HG03095 (cell line): ENCODE results near the gene KBTBD13.

Experiments
- ATAC-seq: cut with Tn5 transposase; IDR thresholded peaks from one replicate; pipeline ENCODE4 v1.9.1; 2021; ENCODE audit warnings: moderate library complexity; ENCODE audit not compliant: unreplicated experiment

Gene KBTBD13

GRCh38 chr15:65076486-65077290 lies at the start of gene KBTBD13:
Gene KBTBD13 (plus strand): TSS chr15:65076746. CDS start chr15:65076816, 70 bp downstream.
- ATAC-seq: no peak

DNA sequence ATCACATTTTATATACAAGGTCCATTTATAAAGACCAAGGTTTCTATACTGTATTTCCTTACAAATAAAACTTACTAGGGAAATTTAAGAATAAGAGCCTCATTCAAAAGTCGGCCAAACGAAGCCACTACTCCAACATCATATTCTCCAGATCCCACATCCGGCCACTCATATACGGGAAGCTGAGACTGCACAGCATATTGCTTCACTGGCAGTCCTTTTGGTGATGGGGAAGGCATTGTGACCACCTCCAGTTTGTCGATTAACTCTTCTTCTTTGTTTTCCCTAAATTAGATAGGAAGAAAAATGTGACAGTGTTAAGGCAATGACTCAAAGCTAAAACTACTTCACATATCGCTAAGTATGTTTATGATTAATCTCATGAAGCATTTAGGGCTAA lies 49.8 kb upstream of the KBTBD13 start:
- ATAC-seq: no peak

DNA sequence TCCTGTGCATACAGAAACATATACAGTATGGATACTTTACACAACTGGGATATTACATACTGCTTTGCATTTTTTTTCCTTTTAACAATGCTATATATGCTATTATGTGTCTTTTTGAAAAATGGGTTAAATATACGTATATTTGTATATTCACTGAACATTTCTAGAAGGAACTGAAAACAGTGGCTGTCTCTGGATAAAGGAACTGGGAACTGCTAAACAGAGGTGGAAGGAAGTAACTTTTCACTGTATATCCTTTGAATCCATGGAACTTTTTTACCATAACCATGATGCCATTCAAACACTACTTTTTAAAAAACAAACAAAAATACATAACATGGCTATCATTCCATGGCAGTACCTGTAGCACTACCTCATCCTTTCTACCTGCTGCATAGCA lies 49.0 kb upstream of the KBTBD13 start:
- ATAC-seq: no peak

DNA sequence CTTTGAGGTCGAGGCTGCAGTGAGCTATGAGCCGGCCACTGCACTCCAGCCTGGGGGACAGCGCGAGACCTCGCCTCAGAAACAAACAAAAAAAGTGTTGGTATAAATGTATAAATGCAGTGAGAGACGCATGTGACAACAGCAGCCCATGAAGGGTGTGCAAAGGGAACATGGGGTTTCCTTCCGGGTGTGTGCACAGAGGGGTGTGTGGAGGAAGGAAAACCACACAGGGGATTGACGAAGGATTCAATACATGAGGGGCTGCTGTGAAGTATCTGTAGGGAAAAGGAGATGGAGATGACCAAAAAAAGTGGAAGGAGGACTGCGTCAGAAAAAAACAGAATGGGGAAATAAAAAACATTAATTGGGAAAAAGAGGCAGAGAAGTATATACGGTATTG lies 48.2 kb upstream of the KBTBD13 start:
- no peak for ATAC-seq

- peak; percentile 62 for ATAC-seq
Observed at GRCh38 chr15:65028921-65029735, 47.4 kb upstream of the KBTBD13 start, which contains the start of gene MTFMT. Gene MTFMT (minus strand): TSS chr15:65029639. CDS start chr15:65029613, 26 bp downstream.

DNA sequence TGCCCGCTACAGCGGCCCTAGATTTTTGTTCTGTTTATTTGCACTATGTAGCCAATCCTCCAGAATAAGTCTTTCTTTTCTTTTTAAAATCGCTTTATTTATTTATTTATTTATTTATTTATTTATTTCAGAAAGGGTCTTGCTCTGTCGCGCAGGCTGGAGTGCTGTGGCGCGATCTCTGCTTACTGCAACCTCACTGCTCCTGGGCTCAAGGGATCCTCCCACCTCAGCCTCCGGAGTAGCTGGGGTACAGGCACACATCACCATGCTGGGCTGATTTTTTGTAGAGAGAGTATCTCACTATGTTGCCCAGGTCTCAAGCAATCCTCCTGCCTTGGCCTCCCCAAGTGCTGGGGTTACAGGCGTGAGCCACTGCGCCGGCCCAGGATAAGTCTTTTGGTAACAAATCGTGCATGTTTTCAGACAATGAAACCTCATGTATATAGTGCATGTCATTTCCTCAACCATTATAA lies 46.8 kb upstream of the KBTBD13 start:
- ATAC-seq: no peak

- ATAC-seq: no peak
Observed at GRCh38 chr15:65032801-65033537, 43.6 kb upstream of the KBTBD13 start.

- ATAC-seq: no peak
Observed at GRCh38 chr15:65033659-65034269, 42.8 kb upstream of the KBTBD13 start.

DNA sequence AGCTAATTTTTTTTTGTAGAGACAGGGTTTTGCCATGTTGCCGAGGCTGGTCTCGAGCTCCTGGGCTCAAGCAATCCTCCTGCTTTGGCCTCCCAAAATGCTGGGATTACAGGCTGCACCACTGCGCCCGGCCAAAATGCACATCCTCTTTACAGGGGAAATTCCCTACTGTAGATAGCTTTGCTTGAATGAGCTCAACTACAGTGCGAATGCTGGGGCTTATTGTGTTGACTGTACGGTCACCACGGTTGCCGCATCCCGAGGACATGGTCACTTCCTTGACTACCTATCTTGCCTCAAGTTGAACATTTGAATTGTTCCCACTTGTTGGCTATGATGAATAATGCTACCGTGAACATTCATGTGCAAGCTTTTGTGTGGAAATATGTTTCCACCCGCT lies 41.8 kb upstream of the KBTBD13 start:
- ATAC-seq: no peak

DNA sequence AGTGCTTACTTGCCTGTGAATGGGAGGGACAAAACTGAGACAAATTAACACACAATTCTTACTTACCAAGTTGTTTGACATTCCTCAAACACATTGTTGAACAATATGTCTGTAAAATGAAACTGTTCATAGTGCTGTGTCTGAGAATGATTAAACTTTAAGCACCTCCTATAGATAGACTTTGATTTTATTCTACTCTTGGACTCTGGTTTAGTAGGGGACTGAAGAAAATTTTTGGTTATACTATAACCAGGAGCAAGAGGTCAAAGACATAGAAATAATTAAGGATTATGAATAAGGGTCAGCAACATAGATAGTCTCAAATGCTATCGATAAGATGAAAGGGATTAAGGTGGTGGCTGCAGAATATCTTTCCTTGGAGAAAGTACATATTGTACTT lies 39.2 kb upstream of the KBTBD13 start:
- no peak for ATAC-seq

DNA sequence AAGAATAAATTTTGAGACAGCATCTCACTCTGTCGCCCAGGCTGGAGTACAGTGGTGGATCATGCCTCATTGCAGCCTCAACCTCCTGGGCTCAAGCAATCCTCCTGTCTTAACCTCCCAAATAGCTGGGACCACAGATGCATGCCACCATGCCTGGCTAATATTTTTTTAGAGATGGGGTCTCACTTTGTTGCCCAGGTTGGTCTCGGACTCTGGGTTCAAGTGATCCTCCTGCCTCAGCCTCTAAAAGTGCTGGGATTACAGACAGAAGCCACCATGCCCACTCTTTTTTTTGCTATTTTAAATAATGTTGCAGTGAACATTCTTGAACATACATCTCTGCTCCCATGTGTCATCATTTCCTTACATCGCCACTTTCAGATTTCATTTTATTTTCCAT lies 38.1 kb upstream of the KBTBD13 start:
- no peak for ATAC-seq

DNA sequence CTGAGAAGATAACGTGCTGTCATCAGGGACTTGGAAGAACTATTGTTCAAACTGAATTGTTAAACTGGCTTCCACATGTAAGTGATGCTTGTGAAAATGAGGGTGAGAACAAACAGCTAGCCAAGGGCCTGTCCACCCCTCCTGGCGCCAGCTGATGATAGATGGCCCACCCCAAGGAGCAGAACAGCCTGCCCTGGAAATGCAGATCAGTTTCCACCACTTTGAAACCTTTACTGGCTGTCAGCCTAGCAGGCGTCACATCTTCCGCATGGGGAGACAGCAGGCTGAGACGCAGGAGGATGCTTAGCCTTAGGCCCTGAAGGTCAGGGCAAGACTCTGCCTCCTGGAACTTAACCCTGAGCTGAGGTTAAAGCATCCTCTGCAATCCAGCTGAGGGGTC lies 37.7 kb upstream of the KBTBD13 start:
- no peak for ATAC-seq

GRCh38 chr15:65040461-65040860 lies 36.1 kb upstream of the KBTBD13 start:
- no peak for ATAC-seq

DNA sequence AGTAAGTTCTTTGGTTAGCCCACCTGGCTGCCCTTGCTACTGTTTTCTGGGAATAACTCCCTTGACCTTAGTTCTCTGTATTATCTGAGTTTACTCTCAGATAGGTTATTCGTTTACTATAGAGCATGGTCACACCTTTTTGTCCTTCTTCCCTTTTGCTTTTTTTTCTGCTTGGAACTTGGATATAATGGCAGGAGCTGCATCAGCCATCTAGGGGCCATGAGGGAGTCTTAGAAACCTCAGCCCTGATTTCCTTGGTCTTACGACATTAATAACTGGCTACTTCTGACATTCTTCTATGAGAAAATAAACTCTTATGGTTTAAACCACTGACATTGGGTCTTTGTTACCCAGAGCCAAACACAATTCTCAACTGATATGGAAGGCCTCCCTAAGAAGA lies 34.8 kb upstream of the KBTBD13 start:
- ATAC-seq: no peak

DNA sequence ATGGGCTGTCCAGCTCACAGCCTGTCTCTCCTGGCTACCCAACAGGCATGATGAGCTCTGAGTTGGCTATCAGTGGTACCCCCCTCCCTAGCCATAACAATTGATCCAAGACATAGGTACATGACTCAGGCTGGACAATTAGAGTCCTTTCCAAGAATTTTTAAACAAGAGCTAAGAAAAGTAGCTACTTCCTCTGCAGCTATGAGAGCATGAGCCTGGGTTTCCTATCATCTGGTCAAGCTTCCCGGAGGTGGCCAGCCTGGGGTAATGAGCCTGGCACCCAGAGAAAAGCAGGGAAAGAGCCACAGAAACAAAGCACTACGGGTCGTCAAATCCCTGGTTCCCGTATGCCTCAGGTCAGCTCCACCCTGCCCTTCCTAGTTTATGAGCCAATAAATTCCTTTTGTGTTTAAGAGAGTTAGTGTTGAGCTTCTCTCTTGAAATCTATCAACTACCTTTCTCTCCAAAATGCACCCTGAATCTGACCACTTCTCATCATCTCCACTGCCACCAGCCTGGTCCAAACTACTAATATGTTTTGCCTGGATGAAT lies 33.7 kb upstream of the KBTBD13 start:
- no peak for ATAC-seq

DNA sequence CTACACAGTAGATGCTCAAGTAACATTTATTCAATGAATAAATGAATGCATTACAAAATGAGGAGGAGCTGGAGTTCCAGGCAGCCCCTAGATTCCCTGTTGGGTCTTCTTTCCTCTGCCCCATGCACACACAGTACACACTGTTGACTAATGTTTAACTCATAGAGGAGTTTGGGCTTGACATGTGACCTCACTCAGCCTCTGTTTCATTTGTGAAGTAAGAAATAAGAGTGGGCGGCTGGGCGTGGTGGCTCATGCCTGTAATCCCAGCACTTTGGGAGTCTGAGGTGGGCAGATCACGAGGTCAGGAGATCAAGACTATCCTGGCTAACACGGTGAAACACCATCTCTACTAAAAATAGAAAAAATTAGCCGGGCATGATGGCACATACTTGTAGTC lies 32.3 kb upstream of the KBTBD13 start:
- ATAC-seq: peak; percentile 59

DNA sequence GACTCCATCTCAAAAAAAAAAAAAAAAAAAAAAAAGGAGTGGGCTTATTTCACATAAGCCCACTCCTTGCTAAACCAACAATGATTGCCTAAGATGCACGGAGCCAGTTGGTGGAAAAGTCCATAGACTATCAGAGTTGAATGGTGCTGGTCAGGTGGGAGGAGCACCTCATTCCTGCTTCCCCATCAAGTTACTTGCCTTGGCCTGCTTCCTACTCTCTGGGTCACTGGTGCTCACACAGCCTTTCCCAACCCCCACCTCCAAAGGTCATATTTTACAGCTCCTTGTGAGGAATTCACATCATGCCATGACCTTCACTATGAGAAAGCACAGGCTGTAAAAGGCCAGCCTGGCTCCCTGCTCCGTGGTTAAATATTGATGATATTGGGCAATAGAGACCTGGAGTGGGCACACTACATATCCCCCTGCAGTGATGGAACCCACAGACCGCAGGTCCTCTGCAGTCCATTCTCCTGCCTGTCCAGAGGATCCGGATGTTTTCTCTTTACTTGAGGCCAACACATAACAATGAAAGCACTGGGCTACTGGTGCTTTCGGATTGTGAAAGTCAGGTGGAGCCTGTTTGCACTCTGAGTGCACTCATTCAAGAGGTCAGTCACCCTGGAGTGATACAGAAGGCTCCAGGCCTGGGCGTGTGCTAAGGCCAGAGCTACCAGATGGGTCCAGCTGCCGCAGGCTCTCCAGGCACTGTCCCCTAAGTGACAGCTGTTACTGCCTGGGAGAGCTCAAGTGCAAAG lies 31.6 kb upstream of the KBTBD13 start, which contains the start of gene SLC51B:
Gene SLC51B (plus strand): TSS at position 664 of the 758 bp plus-strand sequence. CDS start 4,618 bp downstream, outside the sequence.
- no peak for ATAC-seq

GRCh38 chr15:65048241-65048640 lies 28.3 kb upstream of the KBTBD13 start:
- ATAC-seq: no peak

- peak; percentile 80 for ATAC-seq
Observed at GRCh38 chr15:65049418-65049840, 27.1 kb upstream of the KBTBD13 start.

DNA sequence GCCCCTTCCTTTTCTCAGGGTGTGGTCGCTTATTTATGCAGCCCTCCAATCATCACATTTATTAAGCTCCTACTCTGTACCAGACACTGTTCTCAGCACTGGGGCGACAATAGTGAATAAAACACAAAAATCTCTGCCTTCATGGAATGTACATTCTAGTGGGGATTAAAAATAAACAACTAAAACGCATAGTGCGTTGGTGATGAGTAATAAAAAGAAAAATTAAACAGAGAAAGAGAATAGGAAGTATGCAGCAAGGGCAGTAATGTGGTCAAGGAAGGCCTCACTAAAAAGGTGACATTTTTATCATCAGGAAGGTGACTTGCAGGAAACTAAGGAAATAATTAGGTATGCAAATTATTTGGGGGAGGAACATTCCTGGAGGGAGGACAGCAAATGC lies 26.3 kb upstream of the KBTBD13 start:
- no peak for ATAC-seq
